ENCODE results near the gene SPAG9.

The SPAG9 gene

DNA sequence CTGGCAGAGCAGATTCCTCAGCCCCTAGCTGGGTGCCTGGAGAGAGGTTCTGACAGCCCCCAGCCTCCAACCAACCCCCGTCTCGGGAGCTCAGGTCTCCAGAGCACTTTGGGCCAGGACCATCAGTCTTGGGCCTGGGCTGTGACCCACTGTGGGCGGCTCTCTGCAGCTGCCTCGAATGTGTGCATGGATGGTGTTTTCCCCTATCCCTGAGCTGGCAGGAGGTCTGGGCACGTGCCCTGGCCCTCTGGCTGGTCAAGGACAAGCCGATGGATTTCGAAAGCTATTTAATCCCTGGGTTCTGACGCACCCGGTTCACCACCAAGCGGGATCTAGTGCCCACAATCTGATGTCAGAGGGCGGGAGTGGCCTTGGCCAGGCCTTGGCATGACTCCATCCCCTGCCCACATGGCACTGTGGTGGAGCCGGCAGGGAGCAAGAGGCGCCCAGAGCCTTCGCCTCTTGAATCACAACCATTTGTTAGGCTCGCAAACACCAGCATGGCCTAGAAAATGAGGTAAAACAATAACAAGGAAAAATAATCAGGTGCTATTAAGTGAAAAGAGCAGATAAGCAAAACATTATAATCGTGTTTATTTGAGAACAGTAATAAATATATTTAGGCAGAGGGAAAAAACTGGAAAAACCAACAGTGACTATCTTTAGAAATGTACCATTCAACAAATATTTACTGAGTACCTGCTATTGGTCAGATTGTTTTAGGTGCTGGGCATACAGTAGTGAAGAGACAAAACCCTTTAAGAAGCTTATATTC lies 185.3 kb downstream of the SPAG9 start:
- H3K4me3 ChIP-seq (ENCODE audit: insufficient read depth in 1 of 2, low read depth in 1 of 2, low read length in 2 of 2), result no peak overlapping the region
- no peak overlapping the region for H2AFZ ChIP-seq (ENCODE audit: low read depth, low read length)
- DNase-seq, result no peak
- no peak overlapping the region for H3K18ac ChIP-seq (ENCODE audit: low read depth in 1 of 2, low read length in 2 of 2)
- H3K4me1 ChIP-seq (ENCODE audit: control insufficient read depth, insufficient read depth, low read depth, low read length), result peaks cover 16% of the 10 kb centered on the region
- no peaks in the 10 kb centered on the region for H3K9me3 ChIP-seq (ENCODE audit: control insufficient read depth, low read length)
- 96% methylated on average over 16 of the region's 16 CpGs for WGBS
- H3K4me2 ChIP-seq (ENCODE audit: low read length, poor library complexity, severe bottlenecking), result no peak overlapping the region
- peak overlapping the region; percentile 12 for H2BK15ac ChIP-seq (ENCODE audit: low read depth, poor library complexity, severe bottlenecking)
- no peak overlapping the region for H2BK5ac ChIP-seq (ENCODE audit: low read depth, low read length, poor library complexity, severe bottlenecking)
- H3K23ac ChIP-seq (ENCODE audit: low read length in 2 of 2), result no peak overlapping the region
- no peak overlapping the region for H4K8ac ChIP-seq (ENCODE audit: low read length)
- H3K79me1 ChIP-seq (replicated peaks; ENCODE audit: low read length, poor library complexity, severe bottlenecking), result no peaks in the 10 kb centered on the region
- no peak overlapping the region for H3K27ac ChIP-seq (ENCODE audit: low read length, poor library complexity, severe bottlenecking)
- no peak overlapping the region for H4K91ac ChIP-seq (ENCODE audit: low read length)
- no peak overlapping the region for H3K9ac ChIP-seq (ENCODE audit: low read length)
- no peak overlapping the region for H2BK120ac ChIP-seq (ENCODE audit: low read depth, low read length)
- no peak overlapping the region for H2AK5ac ChIP-seq (ENCODE audit: low read length, severe bottlenecking)
- no peaks in the 10 kb centered on the region for H3K27me3 ChIP-seq (ENCODE audit: control insufficient read depth in 1 of 2, insufficient read depth in 1 of 2, low read length in 2 of 2)
- no peaks in the 10 kb centered on the region for H3K36me3 ChIP-seq (ENCODE audit: control insufficient read depth in 1 of 2, insufficient read depth in 2 of 2, low read depth in 1 of 2, low read length in 2 of 2)
- no peak overlapping the region for H3K4ac ChIP-seq (ENCODE audit: low read depth in 1 of 2, low read length in 2 of 2)
- H3K14ac ChIP-seq (ENCODE audit: low read length in 2 of 2), result no peak overlapping the region
- H2BK12ac ChIP-seq (ENCODE audit: low read length in 2 of 2), result peak overlapping the region in 1 of 2 experiments; percentile 56

DNA sequence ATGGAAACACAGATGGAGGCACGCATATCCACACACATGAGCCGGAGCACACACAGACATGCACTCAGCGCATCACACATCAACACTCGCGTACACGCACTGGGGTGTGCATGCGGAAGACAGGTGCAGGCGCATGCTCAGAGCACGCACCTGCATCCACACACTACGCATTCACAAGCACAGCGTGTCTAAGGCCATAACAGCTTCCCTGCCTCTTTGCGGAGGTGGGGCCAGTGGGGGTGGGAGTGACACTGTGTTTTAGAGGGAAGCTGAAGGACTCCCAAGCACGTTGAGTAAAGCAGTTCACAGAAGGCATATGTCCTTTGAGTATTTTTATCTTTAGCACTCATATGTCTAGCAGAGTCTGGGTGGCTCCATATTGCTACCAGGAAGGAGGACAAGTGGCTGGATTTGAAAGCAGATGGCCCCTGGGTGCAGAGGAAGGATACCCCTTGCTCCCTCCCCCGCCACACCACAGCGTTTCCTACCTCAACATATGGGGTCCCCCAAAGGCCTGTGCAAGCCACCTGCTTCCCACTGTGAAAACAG lies 185.9 kb downstream of the SPAG9 start:
- no peak overlapping the region for H3K27ac ChIP-seq (ENCODE audit: low read length, poor library complexity, severe bottlenecking)
- no peaks in the 10 kb centered on the region for H3K79me1 ChIP-seq (replicated peaks; ENCODE audit: low read length, poor library complexity, severe bottlenecking)
- 94% methylated on average over 14 of the region's 15 CpGs for WGBS
- H2BK5ac ChIP-seq (ENCODE audit: low read depth, low read length, poor library complexity, severe bottlenecking), result no peak overlapping the region
- H3K4ac ChIP-seq (ENCODE audit: low read depth in 1 of 2, low read length in 2 of 2), result no peak overlapping the region
- H3K27me3 ChIP-seq (ENCODE audit: control insufficient read depth in 1 of 2, insufficient read depth in 1 of 2, low read length in 2 of 2), result no peaks in the 10 kb centered on the region
- H2AFZ ChIP-seq (ENCODE audit: low read depth, low read length), result no peak overlapping the region
- no peak for DNase-seq
- H3K4me3 ChIP-seq (ENCODE audit: insufficient read depth in 1 of 2, low read depth in 1 of 2, low read length in 2 of 2), result no peak overlapping the region
- H3K36me3 ChIP-seq (ENCODE audit: control insufficient read depth in 1 of 2, insufficient read depth in 2 of 2, low read depth in 1 of 2, low read length in 2 of 2), result no peaks in the 10 kb centered on the region
- H3K4me1 ChIP-seq (ENCODE audit: control insufficient read depth, insufficient read depth, low read depth, low read length), result peaks cover 16% of the 10 kb centered on the region
- no peak overlapping the region for H3K9ac ChIP-seq (ENCODE audit: low read length)
- H4K8ac ChIP-seq (ENCODE audit: low read length), result no peak overlapping the region
- H2BK15ac ChIP-seq (ENCODE audit: low read depth, poor library complexity, severe bottlenecking), result peak overlapping the region; percentile 12
- H3K18ac ChIP-seq (ENCODE audit: low read depth in 1 of 2, low read length in 2 of 2), result peak overlapping the region in 1 of 2 experiments; percentile 25
- H2BK12ac ChIP-seq (ENCODE audit: low read length in 2 of 2), result no peak overlapping the region
- H2BK120ac ChIP-seq (ENCODE audit: low read depth, low read length), result no peak overlapping the region
- no peak overlapping the region for H3K4me2 ChIP-seq (ENCODE audit: low read length, poor library complexity, severe bottlenecking)
- H4K91ac ChIP-seq (ENCODE audit: low read length), result peak overlapping the region; percentile 5
- H3K14ac ChIP-seq (ENCODE audit: low read length in 2 of 2), result peak overlapping the region in 1 of 2 experiments; percentile 37
- no peak overlapping the region for H3K23ac ChIP-seq (ENCODE audit: low read length in 2 of 2)
- no peaks in the 10 kb centered on the region for H3K9me3 ChIP-seq (ENCODE audit: control insufficient read depth, low read length)
- H2AK5ac ChIP-seq (ENCODE audit: low read length, severe bottlenecking), result no peak overlapping the region

DNA sequence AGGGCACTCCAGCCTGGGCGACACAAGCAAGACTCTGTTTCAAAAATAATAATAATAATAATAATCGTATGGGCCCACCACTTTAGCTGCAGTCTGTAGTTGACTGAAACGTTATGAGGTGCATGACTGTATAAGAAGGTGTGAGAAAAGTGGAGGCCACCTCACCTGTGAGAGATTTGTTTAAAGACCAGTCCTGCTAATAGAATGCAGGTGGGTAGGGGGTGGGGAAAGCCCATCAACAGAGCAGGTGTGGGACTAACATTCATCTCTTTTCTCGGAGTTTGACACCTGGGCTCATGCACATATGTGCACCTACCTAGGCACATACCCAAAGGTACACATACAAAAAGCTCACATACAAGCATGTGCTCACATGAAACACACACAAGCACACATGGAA lies 186.5 kb downstream of the SPAG9 start:
- H3K36me3 ChIP-seq (ENCODE audit: control insufficient read depth in 1 of 2, insufficient read depth in 2 of 2, low read depth in 1 of 2, low read length in 2 of 2), result no peaks in the 10 kb centered on the region
- no peak overlapping the region for H2AFZ ChIP-seq (ENCODE audit: low read depth, low read length)
- H4K8ac ChIP-seq (ENCODE audit: low read length), result no peak overlapping the region
- H3K79me1 ChIP-seq (replicated peaks; ENCODE audit: low read length, poor library complexity, severe bottlenecking), result no peaks in the 10 kb centered on the region
- no peak for DNase-seq
- H3K23ac ChIP-seq (ENCODE audit: low read length in 2 of 2), result no peak overlapping the region
- no peak overlapping the region for H2BK5ac ChIP-seq (ENCODE audit: low read depth, low read length, poor library complexity, severe bottlenecking)
- H2BK15ac ChIP-seq (ENCODE audit: low read depth, poor library complexity, severe bottlenecking), result no peak overlapping the region
- H3K27me3 ChIP-seq (ENCODE audit: control insufficient read depth in 1 of 2, insufficient read depth in 1 of 2, low read length in 2 of 2), result no peaks in the 10 kb centered on the region
- peaks cover 12% of the 10 kb centered on the region for H3K4me1 ChIP-seq (ENCODE audit: control insufficient read depth, insufficient read depth, low read depth, low read length)
- no peak overlapping the region for H4K91ac ChIP-seq (ENCODE audit: low read length)
- H2AK5ac ChIP-seq (ENCODE audit: low read length, severe bottlenecking), result no peak overlapping the region
- WGBS, result 89% methylated on average over 3 of the region's 4 CpGs
- no peak overlapping the region for H2BK12ac ChIP-seq (ENCODE audit: low read length in 2 of 2)
- H3K9ac ChIP-seq (ENCODE audit: low read length), result peak overlapping the region; percentile 42
- no peak overlapping the region for H3K27ac ChIP-seq (ENCODE audit: low read length, poor library complexity, severe bottlenecking)
- H2BK120ac ChIP-seq (ENCODE audit: low read depth, low read length), result no peak overlapping the region
- H3K4ac ChIP-seq (ENCODE audit: low read depth in 1 of 2, low read length in 2 of 2), result no peak overlapping the region
- no peak overlapping the region for H3K4me2 ChIP-seq (ENCODE audit: low read length, poor library complexity, severe bottlenecking)
- no peak overlapping the region for H3K18ac ChIP-seq (ENCODE audit: low read depth in 1 of 2, low read length in 2 of 2)
- no peaks in the 10 kb centered on the region for H3K9me3 ChIP-seq (ENCODE audit: control insufficient read depth, low read length)
- H3K14ac ChIP-seq (ENCODE audit: low read length in 2 of 2), result no peak overlapping the region
- H3K4me3 ChIP-seq (ENCODE audit: insufficient read depth in 1 of 2, low read depth in 1 of 2, low read length in 2 of 2), result no peak overlapping the region

DNA sequence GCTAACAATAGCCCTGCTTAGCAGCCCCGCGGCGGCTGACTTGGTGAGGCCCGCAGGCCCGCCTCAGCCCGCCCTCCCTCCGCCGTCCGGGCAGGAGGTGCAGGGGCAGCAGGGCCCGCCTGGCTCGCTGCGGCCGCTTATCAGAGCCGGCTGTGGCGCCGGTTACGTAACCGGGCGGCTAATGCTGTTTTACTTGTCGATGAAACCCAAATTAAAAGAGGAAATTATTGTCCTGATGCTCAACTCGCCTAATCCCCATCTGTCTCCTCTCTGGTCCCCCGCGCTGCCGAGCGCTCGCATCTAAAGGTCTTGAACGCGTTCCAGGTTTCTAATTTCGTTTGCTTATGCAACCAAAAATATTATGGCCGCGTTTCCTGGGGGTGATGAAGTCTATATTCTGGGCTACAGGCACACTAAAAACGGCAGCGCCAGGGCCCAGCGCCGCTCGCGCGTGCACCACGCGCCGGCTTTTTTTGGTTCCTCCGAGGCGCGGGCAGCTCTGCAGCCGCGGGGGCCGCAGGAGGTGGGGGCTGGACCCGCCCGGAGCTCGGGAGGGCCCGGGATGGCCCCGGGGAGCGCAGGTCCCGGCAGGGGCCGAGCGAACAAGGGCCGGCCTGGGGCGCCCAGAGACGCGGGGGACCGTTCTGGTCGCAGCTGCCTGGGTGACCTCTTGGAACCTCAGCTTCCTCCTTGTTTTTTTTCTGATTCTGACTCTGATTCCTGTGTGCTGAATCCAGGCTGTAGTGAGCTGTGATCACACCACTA lies 189.3 kb downstream of the SPAG9 start:
- Histone ChIP-seq H3K14ac (ENCODE audit: low read length in 2 of 2) (peak overlapping the region in 1 of 2 experiments; percentile 47), H3K18ac (ENCODE audit: low read depth in 1 of 2, low read length in 2 of 2) (peak overlapping the region; percentile 72 to 91), H4K91ac (ENCODE audit: low read length) (peak overlapping the region; percentile 67), H2BK12ac (ENCODE audit: low read length in 2 of 2) (peak overlapping the region in 1 of 2 experiments; percentile 17), H3K4me2 (ENCODE audit: low read length, poor library complexity, severe bottlenecking) (peak overlapping the region; percentile 89), H2BK120ac (ENCODE audit: low read depth, low read length) (peak overlapping the region; percentile 98), H3K4me3 (ENCODE audit: insufficient read depth in 1 of 2, low read depth in 1 of 2, low read length in 2 of 2) (peak overlapping the region; percentile 24 to 65), H2AFZ (ENCODE audit: low read depth, low read length) (peak overlapping the region; percentile 36), H3K79me1 (replicated peaks; ENCODE audit: low read length, poor library complexity, severe bottlenecking) (no peaks in the 10 kb centered on the region), H3K27ac (ENCODE audit: low read length, poor library complexity, severe bottlenecking) (peak overlapping the region; percentile 87), H3K27me3 (ENCODE audit: control insufficient read depth in 1 of 2, insufficient read depth in 1 of 2, low read length in 2 of 2) (peaks cover 0 to under 1% of the 10 kb centered on the region in 2 experiments), H3K36me3 (ENCODE audit: control insufficient read depth in 1 of 2, insufficient read depth in 2 of 2, low read depth in 1 of 2, low read length in 2 of 2) (no peaks in the 10 kb centered on the region), H3K23ac (ENCODE audit: low read length in 2 of 2) (no peak overlapping the region), H3K9me3 (ENCODE audit: control insufficient read depth, low read length) (no peaks in the 10 kb centered on the region), H2AK5ac (ENCODE audit: low read length, severe bottlenecking) (no peak overlapping the region), H3K4me1 (ENCODE audit: control insufficient read depth, insufficient read depth, low read depth, low read length) (peaks cover 12% of the 10 kb centered on the region), H3K4ac (ENCODE audit: low read depth in 1 of 2, low read length in 2 of 2) (peak overlapping the region; percentile 78 to 85), H2BK5ac (ENCODE audit: low read depth, low read length, poor library complexity, severe bottlenecking) (peak overlapping the region; percentile 77), H2BK15ac (ENCODE audit: low read depth, poor library complexity, severe bottlenecking) (peak overlapping the region; percentile 85), H3K9ac (ENCODE audit: low read length) (peak overlapping the region; percentile 93), H4K8ac (ENCODE audit: low read length) (peak overlapping the region; percentile 77)
- WGBS, result 1% methylated on average over 61 of the region's 62 CpGs
- peak; percentile 92 for DNase-seq
